GM19240 (cell line): ENCODE results near the gene CCNY.

Experiments used
- DNase-seq: peaks from one replicate; pipeline ENCODE4 v3.0.0; 2011; ENCODE audit warnings: low spot score; ENCODE audit not compliant: insufficient read length

CCNY gene

DNA sequence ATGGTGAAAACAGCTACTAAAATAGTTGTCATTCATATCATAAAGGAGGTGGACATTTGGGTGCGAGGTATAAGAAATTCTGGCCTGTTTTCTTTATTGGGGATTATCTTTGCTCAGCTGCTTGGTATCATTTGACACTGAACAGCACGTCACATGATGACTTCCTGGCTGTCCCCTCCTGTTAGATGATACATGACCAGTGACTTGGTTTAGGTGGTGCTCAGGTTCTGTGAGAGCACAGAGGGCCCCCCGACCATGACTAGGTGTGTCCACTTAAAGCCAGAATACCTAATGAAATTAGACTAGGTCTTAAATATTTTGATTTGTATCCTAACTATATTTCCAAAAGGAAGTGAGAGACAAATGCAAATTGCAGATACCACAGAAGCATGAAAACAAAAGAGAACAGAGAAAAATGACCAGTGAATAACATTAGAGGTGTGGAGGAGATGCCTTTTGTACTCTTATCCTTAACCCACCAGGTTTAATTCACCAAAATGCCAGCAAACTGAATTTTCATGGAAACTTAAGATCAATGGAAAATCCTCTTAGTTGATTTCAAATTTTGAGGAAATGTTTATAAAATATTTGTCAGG, 218.2 kb downstream of the CCNY start:
- DNase-seq, result no peak

DNA sequence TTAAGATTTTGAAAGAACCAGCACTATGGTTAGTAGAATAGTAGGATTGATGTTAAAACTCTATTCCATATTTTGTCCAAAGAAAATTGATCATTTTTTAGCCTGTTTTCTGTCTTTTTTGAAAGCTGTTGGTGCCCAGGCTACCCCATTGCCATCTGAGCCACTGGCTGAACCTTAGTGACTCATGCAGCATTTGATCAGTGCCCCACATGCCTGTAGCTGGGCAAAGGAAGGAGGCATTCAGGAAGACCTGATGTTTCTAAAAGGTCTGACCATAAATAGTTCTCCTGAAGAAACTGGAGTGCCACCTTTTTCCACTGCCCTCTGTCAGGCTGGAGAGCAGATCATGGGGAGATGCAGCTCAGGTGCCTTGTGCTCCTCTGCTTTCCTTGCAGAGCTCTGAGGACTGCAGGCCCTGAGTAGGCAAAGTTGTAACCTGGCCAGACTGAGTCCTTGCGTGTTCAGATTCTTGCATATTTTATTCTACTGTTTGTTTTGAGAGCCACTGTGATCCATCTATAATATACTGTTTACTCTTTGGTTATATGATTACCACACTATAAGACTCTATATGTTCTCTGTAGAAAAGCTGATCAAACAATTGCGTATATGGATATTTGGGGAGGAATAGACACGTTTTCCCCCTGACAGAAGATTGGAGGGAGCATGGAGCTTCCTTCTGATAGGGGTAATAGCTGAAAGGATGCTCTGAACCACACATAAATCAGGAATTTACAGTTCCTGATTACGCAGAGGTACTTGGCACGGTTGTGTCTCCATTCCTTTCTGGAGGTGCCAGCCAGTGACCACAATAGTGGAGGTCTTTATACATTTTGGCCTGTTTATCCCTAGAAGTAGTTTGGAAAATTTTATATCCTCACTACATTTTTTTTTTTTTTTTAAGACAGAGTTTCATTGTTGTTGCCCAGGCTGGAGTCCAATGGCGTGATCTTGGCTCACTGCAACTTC, 219.9 kb downstream of the CCNY start:
- DNase-seq, result no peak

DNA sequence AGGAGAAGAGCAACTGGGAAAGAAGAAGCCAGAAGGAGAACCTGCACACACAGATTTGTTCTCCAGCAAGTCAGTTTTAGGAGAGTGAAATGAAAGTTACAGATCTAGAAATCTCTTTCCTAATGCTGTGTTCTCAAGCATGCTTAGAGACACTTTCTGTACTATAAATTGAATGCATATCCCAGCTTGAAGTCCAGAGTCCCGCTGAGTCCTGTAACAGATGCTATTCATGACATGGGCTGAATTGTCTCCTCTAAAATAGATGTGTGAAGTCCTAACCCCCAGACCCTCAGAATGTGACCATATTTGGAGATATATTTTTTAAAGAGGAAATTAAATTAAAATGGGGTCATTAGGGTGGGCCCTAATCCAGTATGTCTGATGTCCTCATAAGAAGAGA, 222.0 kb downstream of the CCNY start:
- DNase-seq, result no peak

DNA sequence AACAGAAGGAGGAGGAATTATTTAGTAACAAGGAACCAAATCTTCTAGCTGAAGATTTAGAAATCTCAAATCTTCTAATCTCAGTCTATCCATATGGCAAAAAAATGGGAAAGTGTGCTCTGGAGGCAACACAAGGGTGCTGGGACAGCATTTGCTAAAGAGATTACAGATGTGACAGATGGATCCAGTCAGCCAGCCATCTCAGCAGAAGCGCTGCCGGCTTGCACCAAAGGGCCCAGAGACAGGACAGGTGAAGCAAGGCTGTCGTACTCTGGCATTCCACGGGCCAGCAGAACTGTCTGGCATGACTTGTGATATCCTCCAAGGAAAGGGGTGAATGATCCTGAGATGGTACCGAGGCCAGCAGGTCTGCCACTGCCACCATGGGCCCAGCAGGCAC, 223.1 kb downstream of the CCNY start:
- DNase-seq, result no peak

GRCh38 chr10:35561715-35562114, 225.4 kb downstream of the CCNY start:
- DNase-seq, result no peak

DNA sequence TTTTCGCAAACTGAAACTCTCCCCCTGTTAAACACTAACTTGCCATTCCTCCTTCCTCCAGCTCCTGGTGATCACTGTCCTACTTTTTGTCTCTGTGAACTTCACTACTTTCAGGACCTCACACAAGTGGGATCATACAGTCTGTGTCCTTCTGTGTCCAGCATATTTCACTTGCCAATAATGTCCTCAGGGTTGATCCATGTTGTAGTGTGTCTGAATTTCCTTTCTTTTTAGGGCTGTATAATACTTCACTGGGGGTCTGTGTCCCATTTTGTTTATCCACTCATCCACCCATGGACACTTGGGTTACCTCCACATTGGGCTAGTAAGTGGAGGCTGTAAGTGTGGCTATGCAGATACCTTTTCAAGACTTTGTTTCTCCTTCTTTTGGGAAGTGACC, 226.1 kb downstream of the CCNY start:
- DNase-seq, result no peak

DNA sequence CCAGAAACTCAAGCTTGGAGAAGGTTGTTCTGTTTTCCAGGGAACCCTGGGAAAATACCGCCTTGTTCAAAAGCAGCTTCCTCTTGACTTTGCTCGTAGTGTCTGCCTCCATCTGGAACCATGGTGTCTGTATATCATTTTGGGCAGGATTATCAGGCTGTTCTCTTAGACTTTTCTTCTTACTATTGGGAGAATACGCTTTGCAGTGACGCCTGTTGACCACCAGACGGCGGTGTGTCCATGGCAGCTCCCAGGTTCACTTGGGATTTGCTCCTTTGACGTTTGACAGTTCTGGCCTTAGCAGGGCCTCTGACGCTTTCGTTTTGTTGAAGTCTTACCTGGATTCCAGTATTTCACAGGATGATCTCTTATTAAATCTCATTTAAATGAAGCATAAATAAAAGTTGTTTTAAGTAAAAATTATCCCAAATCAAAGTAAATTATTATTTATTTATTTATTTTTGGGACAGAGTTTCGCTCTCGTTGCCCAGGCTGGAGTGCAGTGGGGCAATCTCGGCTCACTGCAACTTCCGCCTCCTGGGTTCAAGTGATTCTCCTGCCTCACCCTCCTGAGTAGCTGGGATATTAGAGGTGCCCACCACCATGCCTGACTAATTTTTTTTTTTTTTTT, 227.1 kb downstream of the CCNY start:
- peak; percentile 41 for DNase-seq

DNA sequence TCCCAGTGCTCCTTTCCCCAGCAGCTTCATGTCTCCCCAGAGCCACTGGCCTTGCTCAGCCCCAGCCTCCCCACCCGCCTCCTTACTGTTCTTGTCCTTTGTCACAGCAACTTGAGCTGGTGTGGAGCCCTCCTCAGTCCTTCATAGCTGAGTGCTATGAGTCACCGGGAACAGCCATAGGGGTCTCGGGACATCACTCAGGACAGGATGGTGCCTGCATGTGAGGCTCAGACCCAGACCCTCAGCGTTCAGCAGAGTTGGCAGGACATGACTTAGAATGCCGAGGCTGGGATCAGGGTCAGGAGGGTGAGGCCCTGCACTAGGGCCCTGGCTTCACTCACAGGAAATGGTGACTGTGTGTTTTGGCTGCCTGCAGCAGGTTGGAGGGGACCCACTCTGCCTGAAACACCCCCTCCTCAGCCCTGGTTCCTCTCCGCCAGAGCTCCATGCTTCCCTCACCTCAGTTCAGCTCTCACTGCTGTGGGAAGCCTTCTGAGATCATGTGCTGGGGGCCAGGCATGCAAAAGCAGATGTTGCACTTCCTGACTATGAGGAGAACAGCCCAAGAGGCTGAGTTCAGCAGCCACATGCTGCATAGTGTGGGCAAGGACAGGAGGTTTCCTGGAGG, 228.1 kb downstream of the CCNY start:
- DNase-seq, result no peak

DNA sequence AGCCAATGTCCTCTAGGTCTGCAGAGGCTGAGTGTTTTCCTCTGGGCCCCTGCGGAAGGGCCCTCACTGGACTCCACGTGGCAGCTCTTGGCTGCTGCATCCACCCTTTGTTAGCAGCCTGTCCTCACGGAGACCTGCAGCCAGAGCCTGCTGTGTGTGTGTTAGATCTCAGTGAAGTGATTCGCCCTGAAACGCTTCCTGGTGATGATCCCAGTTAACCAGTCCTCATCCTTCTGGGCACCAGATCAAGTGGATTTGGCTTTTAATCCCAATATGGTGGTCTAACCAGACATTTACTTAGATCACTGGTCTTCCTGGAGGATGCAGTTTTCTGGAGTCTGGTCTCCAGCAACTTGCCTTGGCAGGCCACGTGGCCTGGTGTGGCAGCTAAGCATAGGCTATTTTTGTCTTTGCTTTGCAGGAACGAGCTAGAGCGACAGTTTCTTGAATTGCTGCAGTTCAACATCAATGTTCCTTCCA, 229.3 kb downstream of the CCNY start:
- no peak for DNase-seq

GRCh38 chr10:35567951-35568350, 231.6 kb downstream of the CCNY start:
- DNase-seq, result no peak

DNA sequence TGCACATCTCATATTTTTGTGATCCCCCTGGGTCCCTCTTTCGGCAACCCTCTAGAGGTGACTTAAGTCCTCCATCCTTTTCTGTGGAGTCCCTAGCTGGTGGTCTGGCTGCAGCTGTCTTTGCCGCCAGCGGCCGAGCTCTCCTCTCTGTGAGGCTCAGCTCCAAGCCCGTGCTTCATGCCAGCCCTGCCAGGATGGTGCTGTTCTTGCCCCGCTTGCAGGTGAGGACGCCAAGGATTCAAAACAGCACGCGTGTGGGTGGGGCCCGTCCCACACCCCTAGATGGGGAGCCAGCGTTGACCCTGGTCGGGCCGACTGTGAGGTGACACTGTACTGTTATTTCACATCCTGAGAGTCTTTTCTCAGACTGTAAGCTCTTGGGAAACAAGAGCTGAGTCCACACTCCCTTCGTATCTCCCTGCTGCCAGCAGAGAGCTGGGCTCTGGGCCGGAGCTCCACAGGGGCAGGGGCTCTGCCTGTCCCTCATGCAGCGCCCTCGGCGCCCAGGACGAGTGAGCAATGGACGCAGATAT, 232.2 kb downstream of the CCNY start:
- no peak for DNase-seq

DNA sequence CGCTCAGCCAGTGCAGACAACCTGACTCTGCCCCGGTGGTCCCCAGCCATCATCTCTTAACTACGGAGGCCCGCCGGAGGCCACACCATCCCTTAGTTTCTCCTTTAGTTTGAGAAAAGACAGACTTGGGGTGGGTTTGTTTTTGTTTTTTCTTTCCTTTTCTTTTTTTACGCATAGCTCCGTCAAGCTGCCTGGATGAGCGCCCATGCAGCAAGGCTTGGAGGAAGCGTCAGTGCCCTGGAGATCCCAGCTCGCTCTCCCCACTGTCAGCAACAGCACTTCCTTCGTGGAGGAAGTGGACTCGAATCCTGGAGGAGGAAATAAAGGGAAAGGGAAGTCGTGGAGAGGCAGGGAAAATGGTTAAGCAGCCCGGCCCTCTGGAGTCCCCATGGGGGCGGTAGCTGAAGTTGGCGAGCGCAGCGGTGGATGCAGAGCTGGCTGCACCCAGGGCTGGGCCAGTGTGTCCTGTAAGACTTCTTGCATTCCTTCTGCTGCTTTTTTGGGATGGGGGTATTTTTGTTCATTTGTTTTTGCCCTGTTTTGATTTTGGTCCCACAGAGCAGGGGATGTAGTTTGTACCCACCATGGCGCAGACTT, 232.9 kb downstream of the CCNY start:
- DNase-seq, result no peak

- no peak for DNase-seq
These were observed 233.5 kb downstream of the CCNY start for GRCh38 chr10:35569836-35570235.

GRCh38 chr10:35570397-35570796, 234.1 kb downstream of the CCNY start:
- DNase-seq, result no peak

- DNase-seq, result no peak
These were observed 236.3 kb downstream of the CCNY start for GRCh38 chr10:35572583-35572982.

GRCh38 chr10:35573796-35574195, 237.5 kb downstream of the CCNY start:
- DNase-seq, result no peak

- DNase-seq, result no peak
These were observed 238.6 kb downstream of the CCNY start for GRCh38 chr10:35574924-35575352.

- DNase-seq, result no peak
These were observed 239.3 kb downstream of the CCNY start for GRCh38 chr10:35575640-35576039.

- DNase-seq, result no peak
These were observed 240.4 kb downstream of the CCNY start for GRCh38 chr10:35576730-35577129.

DNA sequence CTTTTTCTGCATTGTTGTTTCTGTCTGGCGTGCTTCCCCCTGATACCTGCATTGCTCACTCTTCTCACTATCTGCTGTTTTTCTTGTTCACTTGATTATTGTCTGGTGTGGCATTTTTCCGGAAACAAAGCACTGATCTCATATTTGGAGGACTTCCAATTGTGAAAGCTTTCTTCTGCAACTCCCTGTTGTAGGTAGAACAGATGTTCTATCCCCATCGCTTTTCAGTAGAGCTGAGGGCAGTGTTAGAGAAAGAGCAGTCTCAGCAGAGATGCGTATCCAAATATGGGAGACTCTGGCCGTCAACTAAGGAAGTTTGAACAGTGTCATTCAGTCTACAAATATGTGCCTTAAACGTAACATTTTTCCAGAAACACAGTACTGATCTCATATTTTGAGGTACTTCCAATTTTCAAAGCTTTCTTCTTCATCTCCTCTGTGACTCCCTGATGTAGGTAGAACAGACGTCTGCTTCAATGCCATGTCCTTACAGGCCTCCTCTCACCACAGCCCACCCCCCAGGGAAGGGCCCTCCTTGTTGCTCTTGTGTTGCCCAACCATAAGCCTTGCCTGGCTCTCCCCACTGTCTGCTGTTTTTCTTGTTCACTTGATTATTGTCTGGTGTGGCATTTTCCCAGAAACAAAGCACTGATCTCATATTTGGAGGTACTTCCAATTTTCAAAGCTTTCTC, 241.8 kb downstream of the CCNY start:
- DNase-seq, result no peak

GRCh38 chr10:35578618-35578956, 242.3 kb downstream of the CCNY start:
- DNase-seq, result no peak
